A375 (cell line): ENCODE data around the gene TICRR. TPM values are rescaled to one million over a fixed set of nuclear protein-coding genes. Genes with fewer than 3 reads are reported as not detected.

Experiments
- total RNA-seq: library from RNA; depleted of rRNA; stranded (reverse); fragments of >200 nt; shearing (Covaris generic); gene quantifications from 2 replicates; pipeline ENCODE4 v1.2.3, GENCODE V29; 2014; rRNA removed

The TICRR gene
- 9.2 and 10.2 TPM in 2 replicates for total RNA-seq

GRCh38 chr15:89575146-89575655, at the start of gene TICRR:
TICRR (plus strand) TSS chr15:89575469; CDS start chr15:89575587, 118 bp downstream.

GRCh38 chr15:89654847-89655805, 79.9 kb downstream of the TICRR start, which contains the start of gene KIF7:
KIF7 (minus strand) TSS chr15:89655467; CDS start chr15:89652930, 2,537 bp downstream.

Other genes starting within 250 kb of the TICRR start
- 74.9 and 82.3 TPM in 2 replicates for gene POLG, start 240.6 kb upstream of the TICRR start, total RNA-seq
- gene RHCG, start 78.9 kb upstream of the TICRR start, total RNA-seq: not detected in 2 replicates
- 11.9 and 14.1 TPM in 2 replicates for gene KIF7, start 80.0 kb downstream of the TICRR start, total RNA-seq
- not detected in 2 replicates for gene PLIN1, start 103.9 kb downstream of the TICRR start, total RNA-seq
- 3.7 and 4.8 TPM in 2 replicates for gene PEX11A, start 115.3 kb downstream of the TICRR start, total RNA-seq
- gene WDR93, start 115.3 kb downstream of the TICRR start, total RNA-seq: 0.05 TPM in 1 of 2 replicates, not detected in the other
- 6.0 and 8.9 TPM in 2 replicates for gene MESP1, start 175.8 kb downstream of the TICRR start, total RNA-seq
- 0.74 and 0.98 TPM in 2 replicates for gene MESP2, start 200.9 kb downstream of the TICRR start, total RNA-seq
- gene ANPEP, start 239.4 kb downstream of the TICRR start, total RNA-seq: 108 and 116 TPM in 2 replicates